GM12865 (cell line): ENCODE measurements around the gene CA5A.
"Not testable (repeated sequence)": the region's sequence is repeated elsewhere in the genome, so short reads cannot be mapped to it uniquely, and the experiment has no call there.

ENCODE experiments used
- DNase-seq: peaks from one replicate; pipeline ENCODE4 v3.0.0; 2010; ENCODE audit warnings: low read depth
- H3K4me3 ChIP-seq: 2 replicates; pipeline ENCODE4 v1.5.1; 2011; ENCODE audit warnings: mild to moderate bottlenecking, low read depth, low read length, control low read depth
- CTCF ChIP-seq: IDR thresholded peaks from 2 replicates; pipeline ENCODE4 v1.5.1; 2011; ENCODE audit warnings: low read length, control low read depth, low read depth, inconsistent platforms; ENCODE audit not compliant: insufficient read depth; ENCODE audit errors: missing control alignments

CA5A gene

GRCh38 chr16:87946596-87947347 lies 10.4 kb upstream of the CA5A start:
- no peak overlapping the region for H3K4me3 ChIP-seq

GRCh38 chr16:87945351-87946042 lies 9.2 kb upstream of the CA5A start:
- TF ChIP-seq CTCF: no peak
- H3K4me3 ChIP-seq: no peak overlapping the region
- no peak for DNase-seq

More at GRCh38 chr16:87946596-87947347, 10.4 kb upstream of the CA5A start:
- TF ChIP-seq CTCF: no peak
- no peak for DNase-seq

GRCh38 chr16:87942680-87943079 lies 6.4 kb upstream of the CA5A start:
- no peak for TF ChIP-seq CTCF
- no peak overlapping the region for H3K4me3 ChIP-seq
- no peak for DNase-seq

GRCh38 chr16:87939562-87940423 lies 3.5 kb upstream of the CA5A start:
- no peak for DNase-seq
- TF ChIP-seq CTCF: no peak

GRCh38 chr16:87938412-87938949 lies 2.2 kb upstream of the CA5A start:
- H3K4me3 ChIP-seq: no peak overlapping the region
- no peak for DNase-seq
- no peak for TF ChIP-seq CTCF

More at GRCh38 chr16:87939562-87940423, 3.5 kb upstream of the CA5A start:
- no peak overlapping the region for H3K4me3 ChIP-seq

- not testable (repeated sequence) for H3K4me3 ChIP-seq, DNase-seq
These were observed 858 bp upstream of the CA5A start for GRCh38 chr16:87937231-87937542.

- DNase-seq, H3K4me3 ChIP-seq: not testable (repeated sequence)
These were observed 334 bp downstream of the CA5A start for GRCh38 chr16:87936016-87936374.

GRCh38 chr16:87934752-87935425 lies 1.4 kb downstream of the CA5A start:
- DNase-seq, H3K4me3 ChIP-seq: not testable (repeated sequence)
